ENCODE results near the gene USP40.

Gene USP40

DNA sequence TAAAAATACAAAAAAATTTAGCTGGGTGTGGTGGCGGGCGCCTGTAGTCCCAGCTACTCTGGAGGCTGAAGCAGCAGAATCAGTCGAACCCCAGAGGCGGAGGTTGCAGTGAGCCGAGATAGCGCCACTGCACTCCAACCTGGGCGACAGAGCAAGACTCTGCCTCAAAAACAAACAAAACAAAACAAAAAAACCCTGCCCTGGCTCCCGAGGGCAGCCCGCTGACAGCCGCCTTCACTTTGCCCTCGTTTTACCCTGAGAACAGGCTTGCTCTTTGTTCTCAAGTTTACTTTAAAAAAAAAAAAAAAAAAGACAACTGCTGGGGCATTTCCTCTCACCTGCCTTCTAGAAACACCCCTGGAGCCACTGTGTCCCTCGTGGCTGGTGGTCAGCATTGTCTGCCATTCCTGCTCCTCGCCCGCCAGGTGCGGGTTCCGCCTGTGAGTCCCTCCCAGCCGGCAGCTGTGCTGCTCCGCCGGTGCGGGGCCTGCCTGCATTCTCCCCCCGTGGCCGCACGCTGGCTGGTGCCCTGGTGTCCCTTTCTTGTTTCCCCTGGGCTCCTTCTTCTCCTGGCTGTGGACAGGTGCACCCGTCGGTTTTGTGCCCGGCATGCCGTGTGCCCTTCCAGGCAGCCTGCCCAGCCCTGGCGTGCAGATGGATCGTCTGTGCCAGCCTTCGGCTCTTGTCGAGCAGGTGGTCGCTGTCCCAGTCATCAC lies 105.7 kb downstream of the USP40 start:
- Histone ChIP-seq H3K4me1 (ENCODE audit: control insufficient read depth, insufficient read depth, low read length) (no peaks in the 10 kb centered on the region), H3K4me3 (ENCODE audit: insufficient read depth, low read depth, low read length) (no peak overlapping the region), H3K27ac (ENCODE audit: insufficient read depth, low read depth, low read length, poor library complexity, severe bottlenecking) (no peak overlapping the region), H3K9me3 (ENCODE audit: control insufficient read depth, low read length) (no peaks in the 10 kb centered on the region), H3K27me3 (ENCODE audit: control insufficient read depth, insufficient read depth, low read length, poor library complexity, severe bottlenecking) (no peaks in the 10 kb centered on the region), H3K36me3 (ENCODE audit: control insufficient read depth, insufficient read depth, low read length) (no peaks in the 10 kb centered on the region)
- WGBS, 2 experiments = 89 to 93% methylated on average over 32 of the region's 32 CpGs

DNA sequence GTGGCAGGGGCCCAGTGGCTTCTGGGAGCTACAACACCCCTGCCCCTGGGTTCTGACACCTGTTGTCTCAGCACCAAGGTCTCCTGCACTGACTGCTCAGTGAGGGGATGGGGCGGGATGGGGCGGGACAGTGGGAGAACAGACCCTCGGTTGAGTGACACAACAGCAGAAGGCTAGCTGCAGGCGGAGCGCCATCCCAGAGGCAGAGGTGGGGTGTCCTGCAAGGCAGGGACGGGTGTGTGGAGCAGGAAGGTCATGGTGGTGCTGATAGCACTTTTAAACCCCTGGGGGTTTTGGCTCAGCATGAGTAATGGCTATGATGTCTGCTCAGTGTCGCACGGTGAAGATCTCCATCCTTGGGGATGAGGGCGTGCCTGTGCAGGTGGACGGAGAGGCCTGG lies 107.2 kb downstream of the USP40 start:
- 95% methylated on average over 10 of the region's 10 CpGs for WGBS, 2 experiments
- Histone ChIP-seq H3K36me3 (ENCODE audit: control insufficient read depth, insufficient read depth, low read length) (no peaks in the 10 kb centered on the region), H3K27ac (ENCODE audit: insufficient read depth, low read depth, low read length, poor library complexity, severe bottlenecking) (no peak overlapping the region), H3K4me3 (ENCODE audit: insufficient read depth, low read depth, low read length) (no peak overlapping the region), H3K9me3 (ENCODE audit: control insufficient read depth, low read length) (no peaks in the 10 kb centered on the region), H3K4me1 (ENCODE audit: control insufficient read depth, insufficient read depth, low read length) (no peaks in the 10 kb centered on the region), H3K27me3 (ENCODE audit: control insufficient read depth, insufficient read depth, low read length, poor library complexity, severe bottlenecking) (no peaks in the 10 kb centered on the region)

DNA sequence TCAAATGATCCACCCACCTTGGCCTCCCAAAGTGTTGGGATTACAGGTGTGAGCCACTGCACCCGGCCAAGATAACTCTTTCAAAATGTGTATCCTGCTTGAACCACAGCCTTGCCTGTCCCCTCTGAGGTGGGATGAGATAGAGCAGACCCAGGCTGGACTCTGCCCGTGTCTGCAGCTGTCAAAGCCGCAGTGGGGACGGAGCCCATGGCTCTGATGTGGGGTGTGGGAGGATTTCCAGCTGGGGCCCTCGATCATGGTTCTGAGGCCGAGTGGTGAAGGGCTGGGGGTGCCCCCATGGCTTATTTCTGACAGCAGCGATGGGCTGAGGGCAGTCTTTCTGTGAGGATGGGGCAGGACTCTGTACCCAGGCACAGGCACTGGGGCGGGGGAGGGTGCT lies 107.8 kb downstream of the USP40 start:
- Histone ChIP-seq H3K4me3 (ENCODE audit: insufficient read depth, low read depth, low read length) (no peak overlapping the region), H3K4me1 (ENCODE audit: control insufficient read depth, insufficient read depth, low read length) (no peaks in the 10 kb centered on the region), H3K27me3 (ENCODE audit: control insufficient read depth, insufficient read depth, low read length, poor library complexity, severe bottlenecking) (no peaks in the 10 kb centered on the region), H3K36me3 (ENCODE audit: control insufficient read depth, insufficient read depth, low read length) (no peaks in the 10 kb centered on the region), H3K9me3 (ENCODE audit: control insufficient read depth, low read length) (no peaks in the 10 kb centered on the region), H3K27ac (ENCODE audit: insufficient read depth, low read depth, low read length, poor library complexity, severe bottlenecking) (no peak overlapping the region)
- 94 to 96% methylated on average over 8 of the region's 8 CpGs for WGBS, 2 experiments

GRCh38 chr2:233458031-233458610 lies 108.5 kb downstream of the USP40 start:
- H3K27ac ChIP-seq (ENCODE audit: insufficient read depth, low read depth, low read length, poor library complexity, severe bottlenecking) = no peak overlapping the region
- 94 to 95% methylated on average over 20 of the region's 20 CpGs for WGBS, 2 experiments
- H3K9me3 ChIP-seq (ENCODE audit: control insufficient read depth, low read length) = no peaks in the 10 kb centered on the region
- H3K27me3 ChIP-seq (ENCODE audit: control insufficient read depth, insufficient read depth, low read length, poor library complexity, severe bottlenecking) = no peaks in the 10 kb centered on the region
- no peaks in the 10 kb centered on the region for H3K36me3 ChIP-seq (ENCODE audit: control insufficient read depth, insufficient read depth, low read length)
- no peaks in the 10 kb centered on the region for H3K4me1 ChIP-seq (ENCODE audit: control insufficient read depth, insufficient read depth, low read length)
- no peak overlapping the region for H3K4me3 ChIP-seq (ENCODE audit: insufficient read depth, low read depth, low read length)

DNA sequence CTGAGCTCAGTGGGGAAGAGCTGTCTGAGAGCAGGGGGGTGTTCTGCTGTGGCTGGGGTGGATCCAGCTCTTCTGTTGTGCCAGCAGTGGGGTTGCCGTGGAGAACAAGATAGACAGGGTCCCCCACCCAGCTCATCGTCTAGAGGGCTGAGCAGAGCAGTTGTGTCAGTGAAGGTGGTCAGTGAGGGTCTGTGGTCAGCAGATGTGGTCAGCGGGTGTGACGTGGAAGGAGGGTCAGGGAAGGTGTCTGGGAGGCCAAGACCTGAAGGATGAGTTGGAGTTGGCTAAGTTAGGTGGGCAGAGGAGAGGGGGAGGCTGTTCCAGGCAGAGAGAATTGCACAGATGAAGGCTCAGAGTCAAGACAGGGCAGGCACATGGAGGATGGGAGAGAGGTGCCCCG lies 109.2 kb downstream of the USP40 start:
- Histone ChIP-seq H3K4me3 (ENCODE audit: insufficient read depth, low read depth, low read length) (no peak overlapping the region), H3K27me3 (ENCODE audit: control insufficient read depth, insufficient read depth, low read length, poor library complexity, severe bottlenecking) (no peaks in the 10 kb centered on the region), H3K27ac (ENCODE audit: insufficient read depth, low read depth, low read length, poor library complexity, severe bottlenecking) (no peak overlapping the region), H3K9me3 (ENCODE audit: control insufficient read depth, low read length) (no peaks in the 10 kb centered on the region), H3K4me1 (ENCODE audit: control insufficient read depth, insufficient read depth, low read length) (no peaks in the 10 kb centered on the region), H3K36me3 (ENCODE audit: control insufficient read depth, insufficient read depth, low read length) (no peaks in the 10 kb centered on the region)
- WGBS, 2 experiments = 94 to 97% methylated on average over 5 of the region's 5 CpGs

GRCh38 chr2:233456934-233457333 lies 109.6 kb downstream of the USP40 start:
- H3K27ac ChIP-seq (ENCODE audit: insufficient read depth, low read depth, low read length, poor library complexity, severe bottlenecking) = no peak overlapping the region
- no peak overlapping the region for H3K4me3 ChIP-seq (ENCODE audit: insufficient read depth, low read depth, low read length)
- no peaks in the 10 kb centered on the region for H3K27me3 ChIP-seq (ENCODE audit: control insufficient read depth, insufficient read depth, low read length, poor library complexity, severe bottlenecking)
- 57 to 69% methylated on average over 3 to 5 of the region's 5 CpGs for WGBS, 2 experiments
- H3K4me1 ChIP-seq (ENCODE audit: control insufficient read depth, insufficient read depth, low read length) = no peaks in the 10 kb centered on the region
- H3K36me3 ChIP-seq (ENCODE audit: control insufficient read depth, insufficient read depth, low read length) = no peaks in the 10 kb centered on the region
- no peaks in the 10 kb centered on the region for H3K9me3 ChIP-seq (ENCODE audit: control insufficient read depth, low read length)

DNA sequence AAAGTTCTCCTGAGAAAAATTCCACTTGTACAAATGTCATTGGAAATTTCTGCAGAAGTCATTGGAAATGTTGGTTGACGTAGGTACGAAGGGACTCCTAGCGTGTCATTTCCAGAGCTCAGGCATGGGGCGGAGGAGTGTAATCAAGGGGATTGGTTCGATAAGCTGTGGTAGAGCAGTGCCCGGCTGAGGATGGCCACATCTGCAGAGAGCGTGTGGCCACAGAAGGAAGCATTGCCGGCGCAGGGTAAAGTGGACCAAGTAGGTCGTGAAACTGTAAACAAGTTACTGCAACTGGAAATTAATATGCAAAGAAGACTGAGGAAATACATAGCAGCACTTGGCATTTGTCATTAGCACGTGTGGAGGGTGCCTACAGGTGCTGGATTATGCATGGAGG lies 110.5 kb downstream of the USP40 start:
- H3K27ac ChIP-seq (ENCODE audit: insufficient read depth, low read depth, low read length, poor library complexity, severe bottlenecking) = no peak overlapping the region
- WGBS, 2 experiments = 94 to 97% methylated on average over 11 of the region's 11 CpGs
- no peaks in the 10 kb centered on the region for H3K27me3 ChIP-seq (ENCODE audit: control insufficient read depth, insufficient read depth, low read length, poor library complexity, severe bottlenecking)
- H3K36me3 ChIP-seq (ENCODE audit: control insufficient read depth, insufficient read depth, low read length) = no peaks in the 10 kb centered on the region
- H3K4me1 ChIP-seq (ENCODE audit: control insufficient read depth, insufficient read depth, low read length) = no peaks in the 10 kb centered on the region
- no peaks in the 10 kb centered on the region for H3K9me3 ChIP-seq (ENCODE audit: control insufficient read depth, low read length)
- H3K4me3 ChIP-seq (ENCODE audit: insufficient read depth, low read depth, low read length) = no peak overlapping the region

- no peaks in the 10 kb centered on the region for H3K27me3 ChIP-seq (ENCODE audit: control insufficient read depth, insufficient read depth, low read length, poor library complexity, severe bottlenecking)
- H3K4me1 ChIP-seq (ENCODE audit: control insufficient read depth, insufficient read depth, low read length) = no peaks in the 10 kb centered on the region
- 96 to 98% methylated on average over 7 of the region's 7 CpGs for WGBS, 2 experiments
- H3K4me3 ChIP-seq (ENCODE audit: insufficient read depth, low read depth, low read length) = no peak overlapping the region
- no peaks in the 10 kb centered on the region for H3K9me3 ChIP-seq (ENCODE audit: control insufficient read depth, low read length)
- H3K36me3 ChIP-seq (ENCODE audit: control insufficient read depth, insufficient read depth, low read length) = no peaks in the 10 kb centered on the region
- H3K27ac ChIP-seq (ENCODE audit: insufficient read depth, low read depth, low read length, poor library complexity, severe bottlenecking) = no peak overlapping the region
Measured at GRCh38 chr2:233455491-233455890, 111.1 kb downstream of the USP40 start.

- WGBS, 2 experiments = 96% methylated on average over 11 of the region's 11 CpGs
- no peaks in the 10 kb centered on the region for H3K27me3 ChIP-seq (ENCODE audit: control insufficient read depth, insufficient read depth, low read length, poor library complexity, severe bottlenecking)
- H3K4me3 ChIP-seq (ENCODE audit: insufficient read depth, low read depth, low read length) = no peak overlapping the region
- H3K36me3 ChIP-seq (ENCODE audit: control insufficient read depth, insufficient read depth, low read length) = no peaks in the 10 kb centered on the region
- no peak overlapping the region for H3K27ac ChIP-seq (ENCODE audit: insufficient read depth, low read depth, low read length, poor library complexity, severe bottlenecking)
- peaks cover 3% of the 10 kb centered on the region for H3K4me1 ChIP-seq (ENCODE audit: control insufficient read depth, insufficient read depth, low read length)
- no peaks in the 10 kb centered on the region for H3K9me3 ChIP-seq (ENCODE audit: control insufficient read depth, low read length)
Measured at GRCh38 chr2:233455006-233455405, 111.6 kb downstream of the USP40 start.

DNA sequence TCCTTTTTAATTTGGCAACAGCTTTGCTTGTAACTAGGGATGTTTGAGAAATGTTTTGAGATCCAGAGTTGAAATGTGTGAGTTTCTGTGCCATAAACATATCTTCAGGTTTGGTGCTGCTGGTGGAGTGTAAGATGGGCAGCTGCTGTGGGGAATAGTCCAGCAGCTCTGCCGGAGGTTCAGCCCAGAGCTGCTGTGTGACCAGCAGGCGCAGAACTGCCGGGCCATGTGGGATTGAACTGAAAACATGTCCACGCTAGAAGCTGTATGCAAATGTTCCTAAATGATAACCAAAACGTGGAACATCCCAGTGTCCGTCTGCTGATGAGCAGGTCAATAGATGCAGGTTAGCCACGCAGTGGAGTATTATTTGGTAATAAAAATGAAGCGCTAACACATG lies 112.7 kb downstream of the USP40 start:
- no peaks in the 10 kb centered on the region for H3K36me3 ChIP-seq (ENCODE audit: control insufficient read depth, insufficient read depth, low read length)
- H3K27me3 ChIP-seq (ENCODE audit: control insufficient read depth, insufficient read depth, low read length, poor library complexity, severe bottlenecking) = no peaks in the 10 kb centered on the region
- WGBS, 2 experiments = 95 to 97% methylated on average over 8 of the region's 8 CpGs
- H3K4me1 ChIP-seq (ENCODE audit: control insufficient read depth, insufficient read depth, low read length) = peaks cover 3% of the 10 kb centered on the region
- no peak overlapping the region for H3K27ac ChIP-seq (ENCODE audit: insufficient read depth, low read depth, low read length, poor library complexity, severe bottlenecking)
- no peaks in the 10 kb centered on the region for H3K9me3 ChIP-seq (ENCODE audit: control insufficient read depth, low read length)
- H3K4me3 ChIP-seq (ENCODE audit: insufficient read depth, low read depth, low read length) = no peak overlapping the region

All from ectodermal cell (in vitro differentiated cells).